GM12865 (cell line): ENCODE measurements around the gene IL5RA.

Experiments used
- DNase-seq: peaks from one replicate; pipeline ENCODE4 v3.0.0; 2010; ENCODE audit warnings: low read depth
- H3K4me3 ChIP-seq: 2 replicates; pipeline ENCODE4 v1.5.1; 2011; ENCODE audit warnings: mild to moderate bottlenecking, low read depth, low read length, control low read depth
- CTCF ChIP-seq: IDR thresholded peaks from 2 replicates; pipeline ENCODE4 v1.5.1; 2011; ENCODE audit warnings: low read length, control low read depth, low read depth, inconsistent platforms; ENCODE audit not compliant: insufficient read depth; ENCODE audit errors: missing control alignments

IL5RA gene

GRCh38 chr3:3110299-3110630, at the start of gene IL5RA:
IL5RA (minus strand) TSS chr3:3110374; CDS start chr3:3104984, 5,390 bp downstream.
- TF ChIP-seq CTCF: no peak
- H3K4me3 ChIP-seq: no peak within 1 kb of the TSS
- DNase-seq: peak; percentile 35

- H3K4me3 ChIP-seq: no peak overlapping the region
- no peak for DNase-seq
- TF ChIP-seq CTCF: no peak
These were observed 47.3 kb upstream of the IL5RA start for GRCh38 chr3:3157484-3157883.

GRCh38 chr3:3154879-3155610, 44.9 kb upstream of the IL5RA start:
- TF ChIP-seq CTCF: no peak
- no peak for DNase-seq
- no peak overlapping the region for H3K4me3 ChIP-seq

GRCh38 chr3:3151513-3151912, 41.3 kb upstream of the IL5RA start:
- TF ChIP-seq CTCF: no peak
- DNase-seq: no peak
- H3K4me3 ChIP-seq: no peak overlapping the region

- no peak for DNase-seq
- TF ChIP-seq CTCF: no peak
- H3K4me3 ChIP-seq: no peak overlapping the region
These were observed 39.4 kb upstream of the IL5RA start for GRCh38 chr3:3149560-3149959.

- TF ChIP-seq CTCF: no peak
- DNase-seq: no peak
- H3K4me3 ChIP-seq: no peak overlapping the region
These were observed 35.7 kb upstream of the IL5RA start for GRCh38 chr3:3145831-3146230.

GRCh38 chr3:3141939-3142338, 31.8 kb upstream of the IL5RA start:
- no peak overlapping the region for H3K4me3 ChIP-seq
- TF ChIP-seq CTCF: no peak
- no peak for DNase-seq
